ENCODE results near the gene LHX1.

Gene LHX1

DNA sequence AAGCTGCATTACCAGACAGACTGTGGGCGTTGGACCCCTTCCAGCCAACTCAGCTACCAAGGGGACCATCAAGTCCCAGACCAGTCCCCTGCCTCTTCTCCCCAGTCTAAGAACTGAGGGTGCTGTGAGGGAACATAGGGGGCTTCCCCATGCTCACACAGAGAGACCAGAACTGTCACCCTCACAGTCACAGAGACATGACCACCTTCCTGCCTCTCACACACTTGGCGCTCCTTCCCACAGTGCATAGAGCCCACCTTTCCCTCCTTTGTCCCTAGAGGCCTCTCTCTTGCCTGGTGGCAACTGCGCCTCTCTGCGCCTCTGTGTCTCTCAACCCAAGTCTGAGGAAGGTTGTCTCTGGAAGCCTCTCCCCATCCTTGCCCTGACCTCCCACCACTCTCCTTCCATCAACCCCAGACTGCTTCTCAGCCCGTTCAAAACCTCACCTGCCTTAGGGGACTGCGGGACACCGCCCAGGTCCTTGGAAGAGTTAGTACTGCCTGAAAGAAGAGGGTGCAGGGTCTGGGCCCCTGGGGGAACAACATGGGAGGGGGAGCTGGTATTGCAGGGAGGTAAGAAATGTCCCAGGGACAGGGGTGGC is 6.1 kb upstream of the LHX1 start:
- Histone ChIP-seq H3K27ac (no peak overlapping the region), H3K4me3 (no peak overlapping the region)
- DNase-seq (ENCODE audit: low spot score): no peak
- TF ChIP-seq, protein P1, sequence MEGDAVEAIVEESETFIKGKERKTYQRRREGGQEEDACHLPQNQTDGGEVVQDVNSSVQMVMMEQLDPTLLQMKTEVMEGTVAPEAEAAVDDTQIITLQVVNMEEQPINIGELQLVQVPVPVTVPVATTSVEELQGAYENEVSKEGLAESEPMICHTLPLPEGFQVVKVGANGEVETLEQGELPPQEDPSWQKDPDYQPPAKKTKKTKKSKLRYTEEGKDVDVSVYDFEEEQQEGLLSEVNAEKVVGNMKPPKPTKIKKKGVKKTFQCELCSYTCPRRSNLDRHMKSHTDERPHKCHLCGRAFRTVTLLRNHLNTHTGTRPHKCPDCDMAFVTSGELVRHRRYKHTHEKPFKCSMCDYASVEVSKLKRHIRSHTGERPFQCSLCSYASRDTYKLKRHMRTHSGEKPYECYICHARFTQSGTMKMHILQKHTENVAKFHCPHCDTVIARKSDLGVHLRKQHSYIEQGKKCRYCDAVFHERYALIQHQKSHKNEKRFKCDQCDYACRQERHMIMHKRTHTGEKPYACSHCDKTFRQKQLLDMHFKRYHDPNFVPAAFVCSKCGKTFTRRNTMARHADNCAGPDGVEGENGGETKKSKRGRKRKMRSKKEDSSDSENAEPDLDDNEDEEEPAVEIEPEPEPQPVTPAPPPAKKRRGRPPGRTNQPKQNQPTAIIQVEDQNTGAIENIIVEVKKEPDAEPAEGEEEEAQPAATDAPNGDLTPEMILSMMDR (IDR thresholded peaks at IDR 0.05): no peak

DNA sequence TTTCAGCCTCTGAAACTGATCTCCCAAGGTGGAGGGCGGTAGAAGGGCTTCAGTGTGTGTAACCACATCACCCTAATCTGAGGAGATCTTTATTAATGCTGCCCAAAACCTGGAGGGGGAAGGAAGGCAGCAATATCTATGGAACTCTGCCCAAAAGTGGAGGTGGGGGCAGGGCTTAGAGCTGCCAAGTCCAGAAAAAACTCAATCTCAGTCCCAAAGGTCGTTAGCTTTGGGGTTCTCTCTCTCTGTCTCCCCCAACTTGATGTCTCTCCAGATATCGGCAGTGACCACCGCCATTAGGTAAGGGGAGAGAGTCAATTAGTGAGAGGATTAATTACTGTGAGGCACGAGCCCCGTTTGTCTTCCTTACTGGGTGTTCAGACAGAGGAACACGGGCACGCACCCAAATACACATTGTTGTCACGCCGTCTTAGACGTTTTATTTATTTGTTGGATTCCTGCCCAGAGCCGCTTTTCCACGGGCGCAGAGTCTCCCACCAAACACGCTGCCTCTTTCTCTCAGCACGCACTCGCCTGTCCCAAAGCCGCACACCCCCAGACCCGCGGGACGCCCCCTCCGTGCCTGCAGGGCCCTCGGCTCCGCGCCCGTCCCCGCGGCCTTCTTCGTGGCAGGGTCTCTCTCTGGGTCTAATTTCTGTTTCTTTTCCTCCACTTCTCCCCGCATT is 5.4 kb upstream of the LHX1 start:
- no peak for DNase-seq (ENCODE audit: low spot score)
- peak overlapping the region; percentile 51 for H3K4me3 ChIP-seq
- TF ChIP-seq, protein P1 (IDR thresholded peaks at IDR 0.05): no peak

DNA sequence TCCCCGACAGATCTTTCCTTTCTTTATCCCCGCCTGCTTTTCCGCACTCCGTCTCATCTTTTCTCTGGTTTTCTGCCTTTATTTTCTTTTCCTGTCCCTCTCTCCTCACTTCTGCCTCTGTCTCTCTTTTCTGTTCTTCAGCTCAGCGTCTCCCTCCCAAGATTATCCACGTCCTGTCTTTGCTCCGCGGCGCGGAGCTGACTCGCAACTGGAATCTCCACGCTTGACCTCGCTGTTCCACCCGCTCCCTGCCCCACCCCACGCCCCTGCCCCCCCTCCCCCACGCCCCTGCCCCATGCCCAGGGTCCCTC is 4.9 kb upstream of the LHX1 start:
- Histone ChIP-seq H3K4me3 (peak overlapping the region; percentile 51), H3K27ac (no peak overlapping the region)
- DNase-seq (ENCODE audit: low spot score): no peak
- TF ChIP-seq, protein P1 (IDR thresholded peaks at IDR 0.05): no peak

More for the DNA sequence above, 5.4 kb upstream of the LHX1 start:
- no peak overlapping the region for H3K27ac ChIP-seq

DNA sequence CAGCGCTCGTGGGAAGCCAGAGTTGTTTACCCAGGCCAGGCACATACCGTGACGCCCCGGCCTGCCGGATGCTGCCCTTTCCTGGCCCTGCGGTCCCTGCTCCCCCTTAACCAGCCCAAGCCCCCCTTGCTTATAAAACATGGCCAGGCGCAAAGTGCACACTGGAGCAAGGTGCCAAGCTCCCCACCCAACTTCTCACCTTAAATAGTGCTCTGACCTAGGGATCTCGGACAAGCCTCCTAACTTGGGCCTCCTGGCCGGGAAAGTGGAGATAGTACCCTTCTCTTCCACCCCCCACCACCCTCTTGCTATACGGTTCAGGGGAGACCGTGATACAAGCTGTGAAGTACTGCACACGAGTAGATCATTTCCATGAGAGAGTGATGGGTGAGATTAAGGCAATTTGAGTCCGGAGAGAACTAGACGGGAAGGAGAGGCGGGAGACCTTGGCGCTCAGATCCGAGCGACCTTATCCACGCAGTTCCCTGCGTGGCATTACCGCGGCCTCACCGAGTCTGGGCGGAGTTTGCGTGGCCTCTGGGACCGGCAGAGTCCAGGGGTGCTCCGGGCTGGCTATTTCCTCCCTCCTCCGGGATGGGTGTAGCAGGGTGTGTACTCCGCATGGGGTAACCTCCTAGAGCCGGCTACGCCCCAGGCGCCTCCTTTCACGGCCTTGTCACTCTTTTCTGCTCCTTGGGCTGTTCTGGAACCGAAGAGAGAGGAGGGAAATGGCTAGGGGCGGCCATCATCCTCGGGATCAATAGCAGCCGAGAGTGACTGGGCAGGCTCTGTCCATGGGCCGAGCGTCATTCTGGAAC is 4.4 kb upstream of the LHX1 start:
- no peak overlapping the region for H3K27ac ChIP-seq
- H3K4me3 ChIP-seq: peak overlapping the region; percentile 51
- TF ChIP-seq, protein P1 (IDR thresholded peaks at IDR 0.05): no peak
- peak; percentile 71 for DNase-seq (ENCODE audit: low spot score)

DNA sequence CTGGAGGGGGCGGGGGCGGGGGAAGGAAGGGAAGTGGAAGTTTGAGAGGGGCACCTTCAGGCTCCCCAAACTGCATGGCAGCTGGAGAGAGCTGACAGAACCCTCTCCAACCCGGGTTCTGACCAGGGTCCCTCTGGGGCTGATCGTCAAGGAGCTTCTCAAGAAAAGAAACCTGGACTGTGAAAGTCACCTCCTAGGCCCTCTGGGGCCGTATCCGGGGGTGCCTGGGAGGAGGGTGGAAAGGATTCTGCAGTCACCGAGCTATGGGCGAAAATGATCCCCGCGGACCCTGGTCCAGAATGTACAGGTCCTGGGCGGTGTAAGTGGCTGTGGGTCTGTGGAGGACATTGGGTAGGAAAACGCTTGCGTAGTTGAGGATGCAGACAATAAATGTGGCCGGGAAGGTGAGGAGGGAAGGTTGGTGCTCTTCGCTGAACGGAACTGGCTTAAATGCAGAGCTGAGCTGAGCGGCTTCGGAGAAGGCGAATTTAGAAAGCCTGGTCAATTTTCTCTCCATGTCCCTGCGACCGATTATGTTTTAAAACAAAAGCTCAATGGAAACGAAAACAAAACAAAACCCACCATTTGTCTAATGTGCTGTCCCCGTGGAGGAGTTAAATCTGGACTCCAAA is 3.6 kb upstream of the LHX1 start:
- H3K4me3 ChIP-seq: peak overlapping the region; percentile 59
- peak; percentile 56 for DNase-seq (ENCODE audit: low spot score)

DNA sequence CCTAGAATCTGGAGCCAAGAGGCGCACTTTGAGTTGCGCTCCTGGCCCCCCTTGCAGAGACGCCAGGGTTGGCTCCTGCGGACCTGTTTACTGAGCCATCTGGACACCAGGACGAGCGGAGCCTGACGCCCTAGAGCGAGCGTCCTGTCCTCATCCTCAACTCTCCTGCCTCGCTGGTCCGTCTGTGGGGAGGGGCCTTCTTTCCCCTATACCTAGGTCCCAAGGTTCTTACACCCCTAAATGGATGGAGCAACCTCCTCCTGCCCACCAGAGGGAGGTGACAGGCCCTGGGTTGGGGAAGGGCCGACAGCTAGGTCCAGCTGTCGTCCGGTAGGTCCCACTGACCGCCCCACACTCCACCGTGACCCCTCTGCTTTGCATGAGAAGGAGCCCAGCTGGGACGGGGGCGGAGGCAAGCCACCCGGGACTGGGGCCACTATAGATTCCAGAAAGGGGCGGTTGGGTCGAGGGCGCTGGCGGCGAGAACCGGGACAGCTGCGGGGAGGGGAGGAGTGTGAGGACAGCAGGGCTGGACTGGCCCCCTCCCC is 3.1 kb upstream of the LHX1 start:
- H3K27ac ChIP-seq: no peak overlapping the region
- peak overlapping the region; percentile 59 for H3K4me3 ChIP-seq
- TF ChIP-seq, protein P1 (IDR thresholded peaks at IDR 0.05): no peak
- peak; percentile 62 for DNase-seq (ENCODE audit: low spot score)

More for the DNA sequence above, 3.6 kb upstream of the LHX1 start:
- no peak overlapping the region for H3K27ac ChIP-seq
- TF ChIP-seq, protein P1 (IDR thresholded peaks at IDR 0.05): no peak
